HG02759 (cell line): Measurements from ENCODE around the gene SLC5A9.
"Not testable (repeated sequence)": the region's sequence is repeated elsewhere in the genome, so short reads cannot be mapped to it uniquely, and the experiment has no call there.

Experiments
- ATAC-seq: cut with Tn5 transposase; IDR thresholded peaks from one replicate; pipeline ENCODE4 v1.9.1; 2021; ENCODE audit warnings: mild to moderate bottlenecking, moderate library complexity; ENCODE audit not compliant: unreplicated experiment

SLC5A9 gene

GRCh38 chr1:48236716-48237470 is 14.4 kb downstream of the SLC5A9 start:
- peak; percentile 56 for ATAC-seq

GRCh38 chr1:48242141-48242736 is 19.7 kb downstream of the SLC5A9 start:
- ATAC-seq = no peak

- ATAC-seq = no peak
These were observed 22.6 kb downstream of the SLC5A9 start for GRCh38 chr1:48245106-48245505.

- no peak for ATAC-seq
These were observed 24.2 kb downstream of the SLC5A9 start for GRCh38 chr1:48246727-48247126.

- ATAC-seq = no peak
These were observed 25.8 kb downstream of the SLC5A9 start for GRCh38 chr1:48248356-48248755.

- no peak for ATAC-seq
These were observed 27.4 kb downstream of the SLC5A9 start for GRCh38 chr1:48249868-48250267.

GRCh38 chr1:48250572-48250971 is 28.1 kb downstream of the SLC5A9 start:
- no peak for ATAC-seq

GRCh38 chr1:48251323-48251722 is 28.8 kb downstream of the SLC5A9 start:
- no peak for ATAC-seq

GRCh38 chr1:48251821-48252220 is 29.3 kb downstream of the SLC5A9 start:
- ATAC-seq = no peak

GRCh38 chr1:48254254-48254653 is 31.7 kb downstream of the SLC5A9 start:
- ATAC-seq = no peak

- ATAC-seq = no peak
These were observed 35.6 kb downstream of the SLC5A9 start for GRCh38 chr1:48258106-48258505.

- no peak for ATAC-seq
These were observed 39.4 kb downstream of the SLC5A9 start for GRCh38 chr1:48261881-48262400.

GRCh38 chr1:48263041-48263440 is 40.5 kb downstream of the SLC5A9 start:
- ATAC-seq = no peak

GRCh38 chr1:48266576-48266975 is 44.1 kb downstream of the SLC5A9 start:
- ATAC-seq = no peak

GRCh38 chr1:48277437-48277836 is 54.9 kb downstream of the SLC5A9 start:
- not testable (repeated sequence) for ATAC-seq

GRCh38 chr1:48282329-48282728 is 59.8 kb downstream of the SLC5A9 start:
- ATAC-seq = not testable (repeated sequence)

GRCh38 chr1:48284696-48285420 is 62.3 kb downstream of the SLC5A9 start:
- not testable (repeated sequence) for ATAC-seq

- no peak for ATAC-seq
These were observed 63.0 kb downstream of the SLC5A9 start for GRCh38 chr1:48285525-48285924.

GRCh38 chr1:48291421-48291820 is 68.9 kb downstream of the SLC5A9 start:
- no peak for ATAC-seq

- no peak for ATAC-seq
These were observed 70.2 kb downstream of the SLC5A9 start for GRCh38 chr1:48292706-48293105.

- not testable (repeated sequence) for ATAC-seq
These were observed 71.6 kb downstream of the SLC5A9 start for GRCh38 chr1:48294094-48294493.

GRCh38 chr1:48294656-48295055 is 72.1 kb downstream of the SLC5A9 start:
- no peak for ATAC-seq
